ENCODE data around the gene PHF24.

DNA sequence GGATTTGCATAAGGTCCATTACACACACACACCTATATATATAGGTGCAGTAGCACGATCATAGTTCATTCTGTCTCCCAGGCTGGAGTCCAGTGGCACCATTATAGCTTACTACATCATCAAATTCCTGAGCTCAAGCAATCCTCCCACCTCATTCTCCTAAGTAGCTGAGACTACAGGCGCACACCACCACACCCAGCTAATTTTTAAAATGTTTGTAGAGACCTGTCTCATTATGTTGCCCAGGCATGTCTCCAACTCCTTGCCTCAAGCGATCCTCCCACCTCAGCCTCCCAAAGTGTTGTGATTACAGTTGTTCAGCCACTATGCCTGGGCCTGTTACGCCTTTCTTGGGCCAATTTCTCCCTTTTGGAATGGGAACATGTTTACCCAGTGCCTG, 71.2 kb downstream of the PHF24 start:
- TF ChIP-seq EZH2 (IDR thresholded peaks at IDR 0.05) (no peak), POLR2AphosphoS5 (IDR thresholded peaks at IDR 0.05; ENCODE audit: borderline replicate concordance, low read depth, low read length) (no peak)
